Skin epidermis (tissue), 12 donors: ENCODE measurements around the gene WDR37.
A peak's percentile ranks its signal among the peaks of the same experiment; 100 is the strongest.
"Not testable (repeated sequence)": the region's sequence is repeated elsewhere in the genome, so short reads cannot be mapped to it uniquely, and the experiment has no call there.

Source experiments
- H3K27ac ChIP-seq, 21 experiments: fragments of 200-600 bp; sonication (generic) in 11 of 21; one replicate each; pipeline ENCODE4 v1.5.0; 2020; ENCODE audit warnings: mild to moderate bottlenecking in 3 of 21, inconsistent platforms in 2 of 21, moderate library complexity in 2 of 21
- H3K4me3 ChIP-seq, 7 experiments: fragments of 200-600 bp; sonication (generic) in 2 of 7; one replicate each; pipeline ENCODE4 v1.5.0; 2020; ENCODE audit warnings: inconsistent platforms in 2 of 7, mild to moderate bottlenecking in 2 of 7, moderate library complexity in 1 of 7

Gene WDR37

DNA sequence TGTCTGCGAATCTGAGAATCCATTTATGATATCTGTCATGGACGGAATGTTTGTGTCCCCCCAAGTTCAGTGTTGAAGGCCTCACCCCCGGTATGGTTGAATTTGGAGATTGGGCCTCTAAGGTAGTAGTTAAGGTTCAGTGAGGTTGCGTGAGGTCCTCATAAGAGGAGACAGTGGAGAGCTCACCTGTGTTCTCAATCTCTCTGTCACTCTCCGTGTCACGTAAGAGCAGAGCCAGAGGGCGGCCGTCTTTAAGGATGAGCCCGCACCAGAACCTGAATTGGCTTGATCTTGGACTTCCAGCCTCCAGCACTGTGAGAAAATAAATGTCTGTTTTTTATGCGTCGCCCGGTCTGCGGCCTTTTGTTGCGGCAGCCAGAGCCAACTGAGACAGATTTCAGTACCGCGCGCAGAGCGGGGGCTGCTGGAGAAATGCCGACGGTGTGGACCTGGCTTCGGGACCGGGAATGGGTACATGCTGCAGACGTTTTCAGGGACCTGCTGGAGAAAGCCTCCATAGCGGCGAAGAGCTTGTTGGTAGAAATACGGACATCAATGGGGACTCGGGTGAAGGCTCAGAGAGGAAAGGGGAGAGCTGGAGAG is 40.2 kb downstream of the WDR37 start:
- Histone ChIP-seq H3K27ac (no peak overlapping the region), H3K4me3 (no peak overlapping the region)

DNA sequence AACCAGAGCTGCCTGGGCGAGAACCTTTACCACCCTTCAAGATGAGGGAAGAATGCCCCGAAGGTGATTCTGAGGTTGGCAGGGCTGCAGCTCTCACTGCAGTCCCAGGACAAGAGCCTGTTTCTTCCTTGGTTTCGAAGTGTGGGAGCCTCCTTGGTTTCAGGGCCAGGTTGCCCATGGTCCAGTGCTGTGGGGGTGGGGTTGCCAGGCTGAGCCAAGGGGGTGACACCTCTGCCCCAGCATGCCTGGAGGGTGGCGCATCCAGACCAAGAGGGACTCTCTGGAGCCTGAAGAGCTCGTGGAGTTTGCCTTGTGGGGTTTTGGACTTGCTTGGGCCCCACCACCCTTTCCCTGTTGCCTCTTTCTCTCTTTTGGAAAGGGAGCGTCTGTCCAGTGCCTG is 41.3 kb downstream of the WDR37 start:
- Histone ChIP-seq H3K4me3 (no peak overlapping the region), H3K27ac (no peak overlapping the region)

DNA sequence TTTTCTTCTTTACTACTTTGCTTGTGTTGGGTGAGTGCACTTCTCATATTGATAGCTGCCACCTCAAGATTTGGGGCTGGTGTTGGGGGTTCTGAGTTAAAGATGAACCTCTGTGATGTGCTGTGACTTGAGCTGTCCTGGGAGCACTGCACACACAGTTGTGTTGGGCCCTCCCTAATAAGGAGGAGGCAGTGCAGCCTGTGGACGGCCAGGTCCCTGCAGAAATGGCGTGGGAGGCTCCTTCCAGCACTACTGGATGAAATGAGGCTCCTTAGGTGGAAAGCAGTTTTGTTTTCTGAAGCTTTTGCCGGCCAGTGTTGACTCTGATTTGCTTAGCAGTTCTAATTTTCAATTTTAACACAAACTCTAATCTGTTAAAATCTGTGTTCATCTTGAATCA is 44.0 kb downstream of the WDR37 start:
- Histone ChIP-seq H3K4me3 (no peak overlapping the region), H3K27ac (no peak overlapping the region)

DNA sequence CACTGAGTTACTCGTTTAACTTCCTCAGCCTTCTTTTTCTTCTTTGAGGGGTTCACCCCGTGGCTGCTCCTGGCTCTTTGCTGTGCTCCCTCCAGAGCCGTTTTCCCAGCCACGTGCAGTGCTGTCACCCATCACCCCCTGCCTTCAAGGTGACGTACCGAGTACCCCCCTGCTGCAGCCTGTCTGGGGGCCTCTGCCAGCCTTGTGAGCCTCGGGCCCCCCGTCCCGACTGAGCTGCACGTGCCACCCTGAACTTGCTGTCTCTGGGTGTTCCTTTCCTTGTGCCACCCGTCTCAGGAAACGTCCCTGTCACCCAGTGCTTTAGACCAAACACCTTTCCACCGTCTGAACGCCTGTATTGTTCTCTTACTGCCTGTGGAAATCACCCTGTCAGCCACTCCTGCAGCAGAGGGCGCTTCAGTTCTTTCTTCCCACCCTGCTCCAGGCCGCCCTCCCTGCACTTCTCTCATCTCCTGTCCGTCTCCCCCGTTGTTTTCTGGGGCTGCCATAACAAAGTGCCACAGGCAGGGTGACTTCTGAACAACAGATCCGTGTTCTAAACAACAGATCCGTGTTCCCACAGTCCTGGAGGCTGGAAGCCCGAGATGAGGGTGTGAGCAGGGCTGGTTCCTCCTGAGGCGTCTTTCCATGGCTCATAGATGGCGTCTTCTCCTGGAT is 44.6 kb downstream of the WDR37 start:
- H3K4me3 ChIP-seq: no peak overlapping the region
- H3K27ac ChIP-seq: no peak overlapping the region

DNA sequence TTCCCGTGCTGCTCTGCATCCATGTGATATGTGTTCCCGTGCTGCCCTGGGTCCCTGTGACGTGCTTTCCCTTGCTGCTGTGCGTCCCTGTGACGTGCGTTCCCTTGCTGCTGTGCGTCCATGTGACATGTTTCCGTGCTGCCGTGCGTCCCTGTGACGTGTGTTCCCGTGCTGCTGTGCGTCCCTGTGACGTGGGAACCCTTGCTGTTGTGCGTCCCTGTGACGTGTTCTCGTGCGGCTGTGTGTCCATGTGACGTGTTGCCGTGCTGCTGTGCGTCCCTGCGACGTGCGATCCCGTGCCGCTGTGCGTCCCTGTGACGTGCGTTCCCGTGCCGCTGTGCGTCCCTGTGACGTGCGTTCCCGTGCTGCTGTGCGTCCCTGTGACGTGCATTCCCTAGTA is 45.8 kb downstream of the WDR37 start:
- no peak overlapping the region for H3K4me3 ChIP-seq
- no peak overlapping the region for H3K27ac ChIP-seq

DNA sequence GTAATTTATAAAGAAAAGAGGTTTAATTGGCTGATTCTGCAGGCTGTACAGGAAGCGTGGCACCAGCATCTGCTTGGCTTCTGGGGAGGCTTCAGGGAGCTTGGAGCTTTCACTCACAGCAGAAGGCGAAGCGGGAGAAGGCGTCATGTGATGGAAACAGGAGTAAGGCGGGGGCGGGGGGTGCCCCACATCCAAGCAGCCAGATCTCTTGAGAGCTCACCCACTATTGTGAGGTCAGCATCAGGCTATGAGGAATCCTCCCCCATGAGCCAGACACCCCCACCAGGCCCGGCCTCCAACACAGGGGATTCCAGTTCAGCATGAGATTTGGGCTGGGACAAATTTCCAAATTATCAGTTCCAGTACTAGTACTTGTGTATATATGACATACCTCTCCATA is 46.2 kb downstream of the WDR37 start:
- Histone ChIP-seq H3K4me3 (no peak overlapping the region), H3K27ac (no peak overlapping the region)

DNA sequence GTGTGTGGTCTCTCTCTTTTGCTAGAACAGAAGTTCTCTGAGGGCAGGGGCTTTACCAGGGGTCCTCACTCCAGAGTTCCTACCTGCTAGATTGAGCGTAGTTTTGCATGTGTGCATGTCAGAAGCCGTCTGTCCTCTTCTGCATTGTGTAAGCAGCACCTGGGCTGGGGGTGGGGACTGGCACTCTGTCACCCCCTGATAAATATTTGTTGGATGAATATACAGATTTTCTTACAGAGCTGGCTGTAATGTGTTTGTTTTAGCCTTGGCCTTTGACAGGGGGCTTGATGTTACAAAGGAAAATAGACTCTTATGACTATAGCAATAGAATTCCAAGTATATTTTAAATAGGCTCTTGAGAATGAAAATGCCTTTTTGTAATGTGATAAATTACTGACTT is 46.6 kb downstream of the WDR37 start:
- no peak overlapping the region for H3K27ac ChIP-seq
- no peak overlapping the region for H3K4me3 ChIP-seq

DNA sequence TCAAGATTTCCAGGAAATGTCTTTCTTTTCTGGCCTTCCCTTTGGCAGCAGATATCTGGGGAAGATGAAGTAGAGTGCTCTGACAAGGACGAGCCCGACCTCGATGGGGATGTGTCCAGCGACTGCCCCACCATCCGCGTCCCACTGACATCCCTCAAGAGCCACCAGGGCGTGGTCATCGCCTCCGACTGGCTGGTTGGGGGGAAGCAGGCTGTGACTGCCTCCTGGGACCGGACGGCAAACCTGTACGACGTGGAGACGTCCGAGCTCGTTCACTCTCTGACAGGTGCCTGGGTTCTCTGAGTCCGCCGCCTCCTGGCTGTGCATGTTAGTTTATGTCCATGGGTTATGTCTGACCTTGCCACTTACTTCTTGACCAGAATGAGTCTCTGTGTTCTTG is 47.4 kb downstream of the WDR37 start:
- H3K27ac ChIP-seq: no peak overlapping the region
- H3K4me3 ChIP-seq: no peak overlapping the region

DNA sequence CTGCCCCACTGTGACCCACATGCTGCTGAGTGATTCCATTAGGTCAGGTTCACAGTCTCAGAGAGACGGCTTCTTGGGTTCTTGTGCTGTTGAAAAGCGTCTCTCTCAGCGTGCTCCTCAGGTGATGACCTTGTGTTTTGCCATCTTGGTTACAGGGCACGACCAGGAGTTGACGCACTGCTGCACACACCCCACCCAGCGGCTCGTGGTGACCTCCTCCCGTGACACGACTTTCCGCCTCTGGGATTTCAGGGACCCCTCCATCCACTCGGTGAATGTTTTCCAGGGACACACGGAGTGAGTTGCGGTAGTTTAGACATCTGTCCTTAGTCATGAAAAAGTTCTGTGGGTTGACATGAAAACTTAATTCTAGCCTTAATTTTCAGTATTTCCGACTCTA is 48.8 kb downstream of the WDR37 start:
- H3K27ac ChIP-seq: no peak overlapping the region
- H3K4me3 ChIP-seq: no peak overlapping the region

DNA sequence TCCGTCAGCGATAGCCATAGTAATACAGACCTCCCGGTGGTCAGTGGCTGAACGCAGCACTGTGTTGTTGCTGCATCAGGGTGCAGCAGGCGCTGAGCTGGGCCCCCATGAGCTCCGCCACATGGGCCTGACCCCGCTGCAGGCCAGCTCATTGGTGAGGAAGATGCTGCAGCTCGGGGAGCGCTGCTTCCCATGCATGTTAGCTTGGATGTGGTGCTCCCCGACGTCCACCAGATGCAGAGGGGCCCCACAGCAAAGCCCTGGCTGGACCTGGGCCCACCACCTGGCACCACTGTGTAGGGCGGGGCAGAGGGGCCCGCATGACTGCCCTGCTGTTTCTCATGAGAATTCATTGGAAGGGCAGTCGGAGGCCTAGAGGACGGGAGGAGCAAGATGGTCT is 50.8 kb downstream of the WDR37 start:
- Histone ChIP-seq H3K27ac (no peak overlapping the region), H3K4me3 (no peak overlapping the region)

DNA sequence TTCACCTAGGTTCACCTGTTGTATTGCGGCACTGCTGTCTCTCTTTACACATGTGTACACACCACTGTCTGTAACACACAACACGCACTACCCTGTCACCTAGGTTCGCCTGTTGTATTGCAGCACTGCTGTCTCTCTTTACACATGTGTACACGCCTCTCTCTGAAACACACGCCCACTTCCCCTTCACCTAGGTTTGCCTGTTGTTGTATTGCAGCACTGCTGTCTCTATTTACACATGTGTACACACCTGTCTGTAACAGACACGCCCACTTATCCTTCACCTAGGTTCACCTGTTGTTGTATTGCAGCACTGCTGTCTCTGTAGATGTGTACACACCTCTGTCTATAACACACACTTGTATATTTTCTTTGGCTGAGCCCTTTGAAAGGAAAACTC is 51.5 kb downstream of the WDR37 start:
- no peak overlapping the region for H3K27ac ChIP-seq
- no peak overlapping the region for H3K4me3 ChIP-seq

DNA sequence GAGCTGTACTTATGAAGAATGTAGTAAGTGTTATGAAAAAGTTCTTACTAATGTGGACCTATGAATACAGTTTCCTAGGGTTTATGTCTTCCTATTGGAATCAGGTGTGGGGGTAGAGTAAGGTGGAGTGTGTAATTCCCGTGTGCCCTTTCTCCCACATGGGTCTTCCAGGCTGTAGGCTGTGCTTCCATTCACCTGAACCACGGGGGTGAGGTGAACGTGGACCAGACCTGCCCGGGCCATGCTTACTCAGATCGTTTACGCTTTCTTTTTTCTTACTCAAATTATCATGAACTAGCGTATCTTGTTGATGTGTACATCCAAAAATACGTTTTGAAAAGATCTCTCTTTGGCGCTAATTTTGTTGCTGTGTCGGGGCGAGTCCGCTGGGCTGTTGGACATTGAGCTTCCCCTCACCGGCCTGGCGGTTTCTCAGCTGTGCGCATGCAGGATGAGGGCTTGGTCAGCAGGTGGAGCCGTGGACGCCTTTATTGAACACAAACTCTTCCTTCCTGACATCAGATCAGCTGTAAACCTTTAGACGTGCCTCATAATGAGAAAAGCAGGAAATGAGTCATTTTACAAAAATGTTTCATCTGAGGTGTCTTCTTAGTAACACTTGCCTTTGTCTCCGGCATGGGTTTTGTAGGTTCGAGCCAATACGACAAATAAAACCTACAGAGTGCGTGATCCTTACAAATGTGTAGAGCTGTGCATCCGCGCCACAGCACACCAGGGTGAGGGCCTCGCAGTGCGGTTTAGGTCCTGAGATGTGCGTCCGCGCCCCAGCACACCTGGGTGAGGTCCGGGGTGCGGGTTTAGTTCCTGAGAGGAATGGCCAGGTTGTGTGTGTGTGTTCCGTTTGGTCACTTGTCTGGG is 53.8 kb downstream of the WDR37 start:
- Histone ChIP-seq H3K4me3 (no peak overlapping the region), H3K27ac (peak overlapping the region in 11 of 21 experiments; percentile 2 to 81 (median 53))

DNA sequence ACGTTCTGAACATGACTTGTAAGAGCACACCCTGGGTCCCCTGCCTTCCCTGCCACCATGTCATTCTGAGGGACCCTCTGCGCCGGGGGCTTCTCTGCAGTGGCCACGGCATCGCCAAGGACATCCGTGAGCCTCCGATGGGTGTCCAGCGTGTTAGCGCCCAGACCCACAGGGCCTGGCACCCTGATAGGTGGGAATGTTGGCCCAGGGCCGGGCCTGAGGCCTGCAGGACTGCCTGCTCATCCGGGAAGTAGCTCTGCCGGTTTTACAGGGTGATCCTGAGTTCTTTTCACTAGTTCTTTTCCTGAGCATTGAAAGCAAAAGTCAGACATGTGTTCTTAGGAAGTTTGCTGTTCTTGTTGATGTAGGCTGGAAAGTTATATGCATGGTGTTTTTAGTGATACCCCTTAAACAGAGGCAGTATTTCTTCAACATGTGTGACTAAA is 54.5 kb downstream of the WDR37 start:
- Histone ChIP-seq H3K4me3 (no peak overlapping the region), H3K27ac (peak overlapping the region in 11 of 21 experiments; percentile 2 to 81 (median 53))

DNA sequence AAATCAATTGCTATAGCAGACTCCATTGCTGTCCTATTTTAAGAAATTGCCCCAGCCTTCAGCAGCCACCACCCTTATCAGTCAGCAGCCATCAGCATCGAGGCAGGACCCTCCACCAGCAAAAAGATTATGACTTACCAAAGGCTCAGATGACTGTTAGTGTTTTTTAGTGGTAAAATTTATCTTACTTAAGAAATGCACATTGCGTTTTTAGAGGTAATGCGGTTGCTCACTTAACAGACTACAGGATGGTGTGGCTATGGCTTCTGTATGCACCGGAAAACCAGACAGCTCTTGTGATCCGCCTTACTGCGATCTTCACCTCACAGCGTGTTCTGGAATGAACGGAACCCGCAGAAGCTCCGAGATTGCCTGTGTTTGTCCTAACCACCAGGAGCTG is 58.1 kb downstream of the WDR37 start:
- H3K27ac ChIP-seq: no peak overlapping the region

DNA sequence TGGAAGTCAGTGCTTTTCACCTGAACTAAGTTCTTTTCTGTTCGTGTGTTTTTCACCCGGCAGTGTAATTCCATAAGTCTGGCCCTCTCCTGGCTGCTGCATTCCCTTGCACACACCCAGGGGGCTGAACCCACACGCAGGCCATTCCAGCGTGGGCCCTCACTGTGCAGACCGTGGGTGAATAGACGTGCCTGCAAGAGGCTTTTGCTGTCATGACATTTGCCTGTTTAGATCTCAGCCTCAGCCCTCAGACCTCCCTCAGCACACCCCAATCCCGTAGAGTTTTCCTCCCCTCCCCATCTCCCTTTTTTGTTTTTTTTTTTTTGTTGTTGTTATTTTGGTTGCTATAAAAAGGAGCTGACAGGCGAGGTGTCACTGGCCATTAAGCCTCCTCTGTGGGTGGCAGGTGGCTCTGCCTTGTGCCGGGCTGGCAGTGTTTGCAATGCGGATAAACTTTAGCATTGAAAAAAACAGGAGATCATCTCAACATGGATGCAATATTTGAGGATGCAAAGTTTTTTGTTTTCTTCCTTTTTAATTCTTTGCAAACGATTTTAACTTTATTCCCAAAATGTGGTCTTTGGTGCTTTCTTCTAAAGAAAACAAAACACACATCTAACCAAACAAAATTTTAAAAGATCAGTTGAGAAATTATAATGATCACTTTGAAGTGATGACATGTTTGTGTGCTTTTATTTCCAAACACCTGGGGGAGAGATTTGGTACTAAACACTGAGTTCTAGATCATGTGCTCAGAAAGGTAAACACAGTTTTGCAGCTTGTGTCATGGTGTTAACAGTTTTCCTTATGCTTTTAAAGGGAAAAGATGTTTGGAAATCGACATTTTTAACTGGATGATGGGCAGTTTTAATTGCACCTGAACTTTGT is 58.8 kb downstream of the WDR37 start:
- H3K27ac ChIP-seq: no peak overlapping the region
- no peak overlapping the region for H3K4me3 ChIP-seq

More for the DNA sequence above, 58.1 kb downstream of the WDR37 start:
- no peak overlapping the region for H3K4me3 ChIP-seq

DNA sequence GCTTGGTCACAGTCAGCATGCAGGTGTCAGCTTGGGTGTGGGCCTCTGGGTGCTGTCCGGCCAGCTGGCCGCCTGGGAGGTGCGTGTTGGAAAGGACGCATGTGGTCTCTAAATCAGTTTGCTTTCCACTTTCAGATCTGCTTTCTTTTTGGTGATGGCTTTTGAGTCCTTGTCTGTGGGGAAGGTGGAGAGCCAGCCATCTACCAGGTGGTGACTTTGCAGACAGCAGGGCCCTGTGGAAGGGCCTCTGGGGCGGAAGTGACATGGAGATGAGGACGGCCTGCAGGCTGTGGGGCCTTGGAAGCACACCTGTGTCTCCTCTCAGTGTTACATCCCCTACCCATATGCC is 59.4 kb downstream of the WDR37 start:
- Histone ChIP-seq H3K27ac (no peak overlapping the region), H3K4me3 (no peak overlapping the region)

DNA sequence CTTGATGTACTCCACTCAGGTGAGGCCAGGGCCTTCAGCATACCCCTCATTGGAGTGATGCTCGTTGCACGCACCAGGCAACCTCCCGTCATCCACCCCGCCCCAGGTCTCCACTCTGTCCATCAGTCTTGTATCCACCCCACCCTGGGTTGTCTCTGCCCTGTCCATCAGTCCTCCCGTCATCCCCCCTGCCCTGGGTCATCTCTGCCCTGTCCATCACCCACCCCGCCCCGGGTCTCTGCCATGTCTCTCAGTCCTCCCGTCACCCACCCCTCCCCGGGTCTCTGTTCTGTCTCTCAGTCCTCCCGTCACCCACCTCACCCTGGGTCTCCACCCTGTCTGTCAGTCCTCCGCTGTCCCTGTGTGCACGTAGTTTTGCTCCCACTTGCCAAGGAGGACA is 59.9 kb downstream of the WDR37 start:
- Histone ChIP-seq H3K4me3 (no peak overlapping the region), H3K27ac (no peak overlapping the region)

DNA sequence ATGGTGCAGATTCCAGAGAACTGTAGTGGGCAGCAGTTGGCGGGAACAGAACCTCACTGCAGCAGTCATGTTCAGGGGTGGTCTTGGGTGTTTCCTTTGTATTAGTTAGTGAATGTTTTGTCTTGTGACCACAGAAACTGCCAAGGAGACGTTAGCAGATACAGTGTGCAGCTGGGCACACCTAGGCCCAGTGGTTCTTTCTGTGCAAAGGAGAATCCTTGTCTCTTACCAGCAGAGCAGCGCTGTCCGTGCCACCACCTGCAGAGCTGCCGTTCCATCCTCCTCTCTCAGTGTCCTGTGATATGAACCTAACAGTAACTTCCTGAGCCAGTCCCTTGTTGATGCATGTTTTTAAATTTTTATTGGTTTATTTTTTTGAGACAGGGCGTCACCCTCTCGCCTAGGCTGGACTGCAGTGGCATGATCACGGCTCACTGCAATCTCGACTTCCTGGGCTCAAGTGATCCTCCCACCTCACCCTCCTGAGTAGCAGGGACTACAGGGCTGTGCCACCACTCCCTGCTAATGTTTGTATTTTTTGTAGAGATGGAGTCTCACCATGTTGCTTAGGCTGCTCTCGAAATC is 60.6 kb downstream of the WDR37 start:
- H3K27ac ChIP-seq: no peak overlapping the region
- H3K4me3 ChIP-seq: no peak overlapping the region

DNA sequence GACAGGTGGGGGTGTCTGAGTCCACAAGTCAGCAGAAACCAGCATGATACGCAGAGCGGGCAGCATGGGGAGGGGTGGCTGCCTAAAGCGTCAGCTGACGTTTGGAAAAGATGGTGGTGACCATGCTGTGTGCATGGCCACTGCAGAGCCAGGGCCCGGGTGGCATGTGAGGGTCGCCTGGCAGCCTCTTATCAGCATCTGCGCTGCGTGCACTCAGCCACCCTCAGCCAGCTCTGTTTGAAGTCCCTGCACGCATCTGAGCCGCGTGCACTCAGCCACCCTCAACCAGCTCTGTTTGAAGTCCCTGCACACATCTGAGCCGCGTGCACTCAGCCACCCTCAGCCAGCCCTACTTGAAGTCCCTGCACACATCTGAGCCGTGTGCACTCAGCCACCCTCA is 61.5 kb downstream of the WDR37 start:
- Histone ChIP-seq H3K27ac (no peak overlapping the region), H3K4me3 (no peak overlapping the region)

DNA sequence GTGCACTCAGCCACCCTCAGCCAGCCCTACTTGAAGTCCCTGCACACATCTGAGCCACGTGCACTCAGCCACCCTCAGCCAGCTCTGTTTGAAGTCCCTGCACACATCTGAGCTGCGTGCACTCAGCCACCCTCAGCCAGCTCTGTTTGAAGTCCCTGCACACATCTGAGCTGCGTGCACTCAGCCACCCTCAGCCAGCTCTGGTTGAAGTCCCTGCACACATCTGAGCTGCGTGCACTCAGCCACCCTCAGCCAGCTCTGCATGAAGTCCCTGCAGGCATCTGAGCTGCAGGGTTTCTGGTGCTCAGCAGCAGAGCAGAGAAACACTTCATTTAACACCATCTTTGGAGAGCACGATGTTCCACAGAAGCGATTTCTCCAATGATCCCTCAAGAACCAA is 62.1 kb downstream of the WDR37 start:
- not testable (repeated sequence) for H3K4me3 ChIP-seq, H3K27ac ChIP-seq
